ENCODE measurements around the gene ADGRB3. TPM values are rescaled to one million over a fixed set of nuclear protein-coding genes. Genes with fewer than 3 reads are reported as not detected.

ADGRB3 gene
- 1.5 and 1.8 TPM in 2 replicates for total RNA-seq
- long read RNA-seq, partial matches to known transcripts, result 4 of 5 reads
- long read RNA-seq, other reads (novel, unspliced or antisense), result 1 of 5 reads

GRCh38 chr6:68634726-68635411, at the start of gene ADGRB3:
TSS of gene ADGRB3 (plus strand) at chr6:68635282. CDS start at chr6:68638676, 3,394 bp downstream.
- TF ChIP-seq CTCF (IDR thresholded peaks at IDR 0.05; ENCODE audit: unreplicated experiment), result peak; percentile 37
- Mint-ChIP-seq H3K27me3 (peaks cover 72% of the 10 kb centered on the region), H3K4me3 (ENCODE audit: low read depth) (peak within 1 kb of the TSS; percentile 95), H3K9me3 (ENCODE audit: low read depth) (no peaks in the 10 kb centered on the region), H3K36me3 (ENCODE audit: insufficient read depth) (no peaks in the 10 kb centered on the region), H3K4me1 (ENCODE audit: low read depth) (peaks cover 19% of the 10 kb centered on the region), H3K27ac (peak within 1 kb of the TSS; percentile 88)
- peak; percentile 80 for DNase-seq (ENCODE audit: low spot score, unreplicated experiment)

GRCh38 chr6:68593558-68593957, 41.5 kb upstream of the ADGRB3 start:
- peaks cover 23% of the 10 kb centered on the region for H3K9me3 Mint-ChIP-seq (ENCODE audit: low read depth)
- DNase-seq (ENCODE audit: low spot score, unreplicated experiment), result no peak
- H3K27me3 Mint-ChIP-seq, result no peaks in the 10 kb centered on the region
- H3K27ac Mint-ChIP-seq, result no peak overlapping the region
- no peak overlapping the region for H3K4me3 Mint-ChIP-seq (ENCODE audit: low read depth)
- no peaks in the 10 kb centered on the region for H3K4me1 Mint-ChIP-seq (ENCODE audit: low read depth)
- no peak for TF ChIP-seq CTCF (IDR thresholded peaks at IDR 0.05; ENCODE audit: unreplicated experiment)
- no peaks in the 10 kb centered on the region for H3K36me3 Mint-ChIP-seq (ENCODE audit: insufficient read depth)

- Mint-ChIP-seq H3K27ac (no peak overlapping the region), H3K36me3 (ENCODE audit: insufficient read depth) (no peaks in the 10 kb centered on the region), H3K9me3 (ENCODE audit: low read depth) (peaks cover 7% of the 10 kb centered on the region), H3K4me3 (ENCODE audit: low read depth) (no peak overlapping the region), H3K4me1 (ENCODE audit: low read depth) (no peaks in the 10 kb centered on the region), H3K27me3 (no peaks in the 10 kb centered on the region)
- no peak for TF ChIP-seq CTCF (IDR thresholded peaks at IDR 0.05; ENCODE audit: unreplicated experiment)
- no peak for DNase-seq (ENCODE audit: low spot score, unreplicated experiment)
Observed at GRCh38 chr6:68597642-68598041, 37.4 kb upstream of the ADGRB3 start.

GRCh38 chr6:68615938-68616337, 19.1 kb upstream of the ADGRB3 start:
- no peak overlapping the region for H3K27ac Mint-ChIP-seq
- no peak for DNase-seq (ENCODE audit: low spot score, unreplicated experiment)
- no peak for TF ChIP-seq CTCF (IDR thresholded peaks at IDR 0.05; ENCODE audit: unreplicated experiment)
- no peaks in the 10 kb centered on the region for H3K9me3 Mint-ChIP-seq (ENCODE audit: low read depth)
- no peaks in the 10 kb centered on the region for H3K36me3 Mint-ChIP-seq (ENCODE audit: insufficient read depth)
- no peaks in the 10 kb centered on the region for H3K27me3 Mint-ChIP-seq
- no peak overlapping the region for H3K4me3 Mint-ChIP-seq (ENCODE audit: low read depth)
- H3K4me1 Mint-ChIP-seq (ENCODE audit: low read depth), result no peaks in the 10 kb centered on the region

GRCh38 chr6:68625998-68626397, 9.1 kb upstream of the ADGRB3 start:
- Mint-ChIP-seq H3K27ac (no peak overlapping the region), H3K27me3 (peaks cover 15% of the 10 kb centered on the region), H3K4me1 (ENCODE audit: low read depth) (peaks cover 4% of the 10 kb centered on the region), H3K36me3 (ENCODE audit: insufficient read depth) (no peaks in the 10 kb centered on the region), H3K9me3 (ENCODE audit: low read depth) (no peaks in the 10 kb centered on the region), H3K4me3 (ENCODE audit: low read depth) (no peak overlapping the region)
- no peak for TF ChIP-seq CTCF (IDR thresholded peaks at IDR 0.05; ENCODE audit: unreplicated experiment)
- no peak for DNase-seq (ENCODE audit: low spot score, unreplicated experiment)
